Measurements from ENCODE around the gene KIF3A. TPM values are rescaled to one million over a fixed set of nuclear protein-coding genes. Genes with fewer than 3 reads are reported as not detected.

KIF3A gene
- total RNA-seq, 1 donor: 1.1 TPM

DNA sequence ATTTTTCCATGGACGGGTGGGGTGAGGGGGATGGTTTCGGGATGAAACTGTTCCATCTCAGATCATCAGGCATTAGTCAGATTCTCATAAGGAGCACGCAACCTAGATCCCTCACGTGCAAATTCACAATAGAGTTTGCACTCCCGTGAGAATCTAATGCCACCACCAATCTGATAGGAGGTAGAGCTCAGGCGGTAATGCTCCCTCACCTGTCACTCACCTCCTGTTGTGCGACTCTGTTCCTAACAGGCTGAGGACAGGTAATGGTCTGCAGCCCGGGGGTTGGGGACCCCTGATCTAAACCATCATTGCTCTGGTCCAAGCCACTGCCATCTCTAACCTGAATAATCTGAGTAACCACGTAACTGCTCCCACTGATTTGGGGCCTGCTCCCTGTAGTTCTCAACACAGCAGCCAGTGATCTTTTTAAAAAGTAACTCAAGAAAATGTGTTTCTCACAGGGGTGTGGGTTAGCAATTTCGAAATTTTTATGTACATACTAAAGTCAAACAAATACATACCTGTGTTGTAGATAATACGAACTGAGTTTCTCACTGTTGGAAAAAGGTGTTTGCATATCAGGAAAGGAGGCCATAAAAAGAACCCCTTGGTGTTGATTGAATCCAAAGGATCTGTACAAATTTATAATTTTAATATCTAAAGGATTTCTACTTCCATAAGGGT, 90.6 kb downstream of the KIF3A start:
- no peak for DNase-seq (ENCODE audit: low read depth in 2 of 3, low spot score in 2 of 3)

DNA sequence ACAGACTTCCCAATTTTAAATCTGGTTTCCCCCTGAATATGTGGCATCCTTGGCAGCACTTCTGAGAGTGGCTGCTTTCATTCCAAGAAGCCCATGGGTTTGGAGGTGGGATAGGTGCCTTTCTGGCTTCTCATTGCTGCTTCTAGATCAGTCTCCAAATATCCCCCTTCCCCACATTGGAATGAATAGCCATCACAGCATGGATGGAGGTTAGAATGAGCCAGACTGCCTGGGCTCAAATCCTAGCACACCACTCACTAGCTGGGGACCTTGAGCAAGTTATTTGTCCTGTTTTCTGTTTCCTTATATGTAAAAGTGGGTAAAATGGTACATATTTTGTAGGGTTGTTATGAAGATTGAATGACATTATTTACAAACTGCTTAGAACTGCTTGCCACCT, 93.2 kb downstream of the KIF3A start:
- DNase-seq (ENCODE audit: low read depth in 2 of 3, low spot score in 2 of 3): no peak

Other genes starting within 250 kb of the KIF3A start
- 181 TPM for gene IRF1, start 246.8 kb downstream of the KIF3A start, total RNA-seq
- gene IL5, start 194.0 kb downstream of the KIF3A start, total RNA-seq: not detected
- gene RAD50, start 180.6 kb downstream of the KIF3A start, total RNA-seq: 9.7 TPM
- gene IL13, start 79.4 kb downstream of the KIF3A start, total RNA-seq: under 0.01 TPM
- gene IL4, start 63.6 kb downstream of the KIF3A start, total RNA-seq: not detected
- 0.27 TPM for gene CCNI2, start 9.9 kb upstream of the KIF3A start, total RNA-seq
- 5.4 TPM for gene SEPTIN8, start 39.7 kb upstream of the KIF3A start, total RNA-seq
- not detected for gene SOWAHA, start 75.8 kb upstream of the KIF3A start, total RNA-seq
- gene SHROOM1, start 93.1 kb upstream of the KIF3A start, total RNA-seq: 0.54 TPM
- 0.54 TPM for gene GDF9, start 128.9 kb upstream of the KIF3A start, total RNA-seq
- 81.6 TPM for gene UQCRQ, start 129.1 kb upstream of the KIF3A start, total RNA-seq
- gene LEAP2, start 136.1 kb upstream of the KIF3A start, total RNA-seq: 0.81 TPM
- gene AFF4, start 226.1 kb upstream of the KIF3A start, total RNA-seq: 28.8 TPM